SW 1271 (cell line): ENCODE data around the gene TCF7L2.

Experiments used
- DNase-seq, 2 experiments: peaks; one replicate each; lab custom pipeline; 2025; lab: John Stamatoyannopoulos, UW

TCF7L2 gene

DNA sequence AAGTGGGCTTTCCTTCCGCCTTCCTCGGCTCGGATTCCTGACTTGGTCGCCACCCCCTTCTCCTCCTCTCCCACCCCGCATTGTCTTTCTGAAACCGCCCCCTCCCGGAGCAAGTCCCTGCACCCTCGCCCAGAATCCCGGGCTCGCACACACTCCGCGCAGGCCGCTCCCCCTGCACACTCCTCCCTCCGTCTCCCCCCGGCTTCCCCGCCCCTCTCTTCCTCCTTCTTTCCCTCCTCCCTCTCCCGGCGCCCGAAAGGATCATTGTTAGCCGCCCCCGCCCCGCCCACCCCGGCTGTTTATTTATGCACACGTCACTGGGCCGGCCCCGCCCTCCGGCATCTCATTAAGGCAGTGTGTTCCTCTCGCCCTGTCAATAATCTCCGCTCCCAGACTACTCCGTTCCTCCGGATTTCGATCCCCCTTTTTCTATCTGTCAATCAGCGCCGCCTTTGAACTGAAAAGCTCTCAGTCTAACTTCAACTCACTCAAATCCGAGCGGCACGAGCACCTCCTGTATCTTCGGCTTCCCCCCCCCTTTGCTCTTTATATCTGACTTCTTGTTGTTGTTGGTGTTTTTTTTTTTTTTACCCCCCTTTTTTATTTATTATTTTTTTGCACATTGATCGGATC lies at the start of gene TCF7L2:
TCF7L2 (plus strand) TSS at position 373 of the 633 bp plus-strand sequence. CDS start 510 bp downstream, outside the sequence.
- peak; percentile 64 to 93 for DNase-seq

DNA sequence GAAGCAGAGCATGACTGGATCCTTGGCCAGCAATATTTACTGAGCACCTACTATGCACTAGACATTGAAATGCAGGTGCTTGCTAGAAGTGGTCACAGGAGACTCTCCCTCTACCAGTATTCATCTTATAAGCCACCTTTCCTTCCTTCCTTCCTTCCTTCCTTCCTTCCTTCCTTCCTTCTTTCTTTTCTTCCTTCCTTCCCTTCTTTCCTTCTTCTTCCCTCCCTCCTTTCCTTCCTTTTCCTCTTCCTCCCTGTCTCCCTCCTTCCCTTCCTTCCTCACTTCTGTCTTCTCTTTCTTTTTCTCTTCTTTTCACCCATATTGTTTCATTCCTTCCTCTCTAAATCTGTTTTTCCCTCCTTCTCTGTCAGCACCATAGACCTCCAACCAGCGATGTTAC lies 47.3 kb upstream of the TCF7L2 start:
- DNase-seq, result no peak

DNA sequence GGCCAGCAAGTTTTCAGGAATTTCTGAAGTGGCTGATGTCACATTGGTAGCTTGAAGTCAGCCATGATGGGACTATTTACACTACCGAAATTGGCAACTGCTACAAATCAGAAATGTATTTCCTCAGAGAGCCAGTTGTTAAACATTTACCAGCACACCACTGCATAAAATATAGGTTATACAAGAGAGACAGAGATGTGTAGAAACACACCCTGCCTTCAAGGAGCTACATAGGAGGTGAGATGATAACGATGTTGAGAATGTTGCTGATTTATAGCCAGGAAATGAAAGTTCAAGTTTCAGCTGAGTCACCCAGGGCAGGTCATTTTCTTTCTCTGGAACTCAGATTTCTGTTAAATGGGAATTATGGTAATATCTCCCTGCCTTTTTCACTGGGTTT lies 46.0 kb upstream of the TCF7L2 start:
- DNase-seq, result peak in 1 of 2 experiments; percentile 5

DNA sequence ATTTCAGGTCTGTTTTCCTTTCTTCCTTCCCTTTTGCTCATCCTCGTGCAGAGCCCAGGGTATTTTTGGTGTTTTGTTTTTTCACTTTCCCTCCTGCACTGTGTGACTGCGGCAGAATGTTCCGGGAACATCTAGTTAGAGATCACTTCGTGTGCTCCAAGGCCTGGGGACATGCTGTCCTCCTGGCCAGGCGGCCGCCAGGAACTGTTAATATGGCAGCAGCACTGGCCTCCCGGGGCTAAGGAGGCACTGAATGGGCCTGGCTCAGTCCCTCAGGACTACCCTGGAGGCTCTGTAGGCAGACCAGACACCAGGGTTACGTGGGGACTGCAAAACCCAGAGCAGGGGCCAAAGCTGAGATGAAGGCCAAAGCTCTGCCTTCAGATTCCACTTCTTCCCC lies 43.1 kb upstream of the TCF7L2 start:
- DNase-seq, result no peak

DNA sequence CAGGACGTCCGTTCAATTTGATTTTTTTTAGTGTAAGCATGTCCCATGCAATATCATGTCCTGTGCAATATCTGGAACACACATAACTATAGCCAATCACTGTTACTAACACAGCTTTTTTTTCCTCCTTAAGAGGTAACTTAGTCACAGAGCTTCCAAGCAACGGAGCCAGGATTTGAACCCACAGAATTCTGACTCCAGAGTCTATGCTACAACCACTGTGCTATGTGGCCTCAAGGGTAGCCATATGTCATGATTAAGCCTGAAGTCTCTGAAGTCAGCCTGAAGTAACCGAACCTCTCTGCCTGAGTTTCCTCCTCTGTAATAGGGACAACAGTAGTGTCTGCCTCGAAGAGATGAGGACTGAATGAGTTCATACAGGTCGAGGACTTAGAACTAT lies 42.2 kb upstream of the TCF7L2 start:
- no peak for DNase-seq

DNA sequence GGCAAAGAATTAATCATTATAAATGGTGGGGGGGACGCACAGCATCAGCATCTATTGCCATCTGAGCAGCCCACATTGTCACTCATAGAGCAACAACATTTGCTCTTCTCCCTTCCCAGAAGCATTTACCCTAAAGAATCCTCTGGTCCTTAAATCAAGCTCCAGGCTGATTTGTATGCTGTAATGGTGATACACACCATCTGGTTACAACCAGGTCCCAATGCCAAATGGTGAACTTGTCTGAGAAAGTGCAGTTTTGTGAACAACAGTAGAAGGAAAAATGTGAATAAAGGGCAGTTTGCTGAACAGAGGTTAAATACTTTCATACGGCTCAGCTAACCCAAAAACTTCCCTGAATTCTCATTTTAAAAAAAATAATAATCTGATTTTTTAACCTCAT lies 38.8 kb upstream of the TCF7L2 start:
- DNase-seq, result no peak

DNA sequence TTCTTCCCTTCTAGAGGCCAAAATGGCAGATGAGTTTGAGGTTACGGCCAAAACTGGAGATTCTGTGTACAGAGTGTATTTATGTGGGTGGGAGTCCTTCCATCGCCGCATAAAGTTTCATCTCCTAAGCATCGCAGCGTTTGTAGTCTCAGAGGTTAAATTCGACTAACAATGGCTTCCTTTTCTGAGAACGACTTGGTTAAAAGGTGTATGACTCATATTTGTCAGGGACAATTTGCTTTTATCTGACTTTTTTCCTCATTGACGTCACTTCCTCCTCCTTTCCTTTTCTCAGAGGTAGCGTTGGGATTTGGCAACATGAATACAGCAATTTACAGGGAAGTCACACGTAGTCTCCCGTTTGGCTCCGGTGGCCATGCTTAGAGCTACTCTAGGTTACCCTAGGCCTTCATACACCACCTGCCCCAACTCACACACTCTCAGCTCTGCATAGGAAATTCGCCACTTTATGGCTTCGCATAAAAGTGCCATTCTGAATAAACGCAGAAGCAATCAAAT lies 37.6 kb upstream of the TCF7L2 start:
- no peak for DNase-seq

DNA sequence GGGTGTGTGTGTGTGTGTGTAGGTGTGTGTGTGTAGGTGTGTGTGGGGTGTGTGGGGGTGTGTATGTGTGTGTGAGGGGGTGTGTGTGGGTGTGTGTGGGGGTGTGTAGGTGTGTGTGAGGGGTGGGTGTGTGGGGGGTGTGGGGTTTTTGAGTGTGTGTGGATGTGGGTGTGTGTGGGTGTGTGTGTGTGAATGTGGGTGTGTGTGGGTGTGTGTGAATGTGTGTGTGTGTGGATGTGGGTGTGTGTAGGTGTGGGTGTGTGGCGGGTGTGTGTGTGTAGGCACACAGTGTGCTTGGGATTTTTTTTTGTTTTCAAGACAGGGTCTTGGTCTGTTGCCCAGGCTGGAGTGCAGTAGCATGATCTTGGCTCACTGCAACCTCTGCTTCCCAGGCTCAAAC lies 36.8 kb upstream of the TCF7L2 start:
- DNase-seq, result no peak

DNA sequence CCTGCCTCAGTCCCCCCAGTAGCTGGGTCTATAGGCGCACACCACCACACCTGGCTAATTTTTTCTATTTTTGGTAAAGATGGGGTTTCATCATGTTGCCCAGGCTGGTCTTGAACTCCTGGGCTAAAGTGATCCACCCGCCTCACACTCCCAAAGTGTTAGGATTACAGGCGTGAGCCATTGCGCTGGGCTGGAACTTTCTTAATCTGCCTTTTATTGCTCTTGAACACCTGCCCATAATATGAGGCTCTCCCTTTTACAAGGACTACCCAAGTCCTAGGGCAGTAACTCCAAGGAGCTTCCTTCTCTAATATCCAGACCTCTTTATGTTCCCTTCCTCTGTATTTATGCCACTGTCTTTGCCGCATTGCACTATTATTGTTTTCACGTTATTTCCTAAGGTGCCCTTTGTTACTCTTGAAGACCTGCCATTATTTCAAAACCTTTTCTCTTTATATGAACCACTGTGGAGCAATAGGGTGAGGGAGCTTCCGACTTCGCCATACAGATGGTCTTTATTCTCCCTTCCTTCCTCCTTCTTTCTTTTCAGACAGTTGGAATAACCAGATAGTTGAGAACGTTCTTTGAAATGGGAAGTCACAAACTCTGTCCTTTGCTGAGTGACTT lies 36.3 kb upstream of the TCF7L2 start:
- no peak for DNase-seq

DNA sequence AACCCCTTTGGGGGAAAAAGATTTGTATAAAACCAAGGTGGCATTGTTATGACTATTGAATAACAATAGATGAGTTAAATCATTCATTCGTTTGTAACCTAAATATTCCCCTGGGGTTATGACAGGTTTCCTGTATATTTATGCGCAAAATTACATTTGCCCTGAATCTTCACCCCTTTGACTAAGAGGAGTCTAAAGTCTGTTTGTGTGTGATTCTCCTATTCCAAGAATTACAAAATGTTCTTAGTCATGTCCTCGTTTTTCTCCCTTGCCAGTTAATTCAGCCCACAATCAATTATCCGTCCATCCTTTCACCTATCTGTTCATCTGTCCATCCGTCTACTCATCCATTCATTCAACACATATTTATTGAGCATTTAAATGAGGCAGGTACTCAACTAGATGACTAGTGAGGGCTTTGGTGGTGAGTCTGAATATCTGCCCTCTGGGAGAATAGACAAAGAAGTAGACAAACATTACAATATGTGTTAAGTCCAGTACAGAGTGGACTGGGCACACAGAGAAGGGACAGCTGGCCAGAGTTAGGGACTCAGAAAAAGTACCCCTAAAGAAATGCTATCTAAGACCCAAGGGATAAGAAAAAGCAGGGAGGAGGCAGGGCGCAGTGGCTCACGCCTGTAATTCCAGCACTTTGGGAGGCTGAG lies 35.6 kb upstream of the TCF7L2 start:
- no peak for DNase-seq

DNA sequence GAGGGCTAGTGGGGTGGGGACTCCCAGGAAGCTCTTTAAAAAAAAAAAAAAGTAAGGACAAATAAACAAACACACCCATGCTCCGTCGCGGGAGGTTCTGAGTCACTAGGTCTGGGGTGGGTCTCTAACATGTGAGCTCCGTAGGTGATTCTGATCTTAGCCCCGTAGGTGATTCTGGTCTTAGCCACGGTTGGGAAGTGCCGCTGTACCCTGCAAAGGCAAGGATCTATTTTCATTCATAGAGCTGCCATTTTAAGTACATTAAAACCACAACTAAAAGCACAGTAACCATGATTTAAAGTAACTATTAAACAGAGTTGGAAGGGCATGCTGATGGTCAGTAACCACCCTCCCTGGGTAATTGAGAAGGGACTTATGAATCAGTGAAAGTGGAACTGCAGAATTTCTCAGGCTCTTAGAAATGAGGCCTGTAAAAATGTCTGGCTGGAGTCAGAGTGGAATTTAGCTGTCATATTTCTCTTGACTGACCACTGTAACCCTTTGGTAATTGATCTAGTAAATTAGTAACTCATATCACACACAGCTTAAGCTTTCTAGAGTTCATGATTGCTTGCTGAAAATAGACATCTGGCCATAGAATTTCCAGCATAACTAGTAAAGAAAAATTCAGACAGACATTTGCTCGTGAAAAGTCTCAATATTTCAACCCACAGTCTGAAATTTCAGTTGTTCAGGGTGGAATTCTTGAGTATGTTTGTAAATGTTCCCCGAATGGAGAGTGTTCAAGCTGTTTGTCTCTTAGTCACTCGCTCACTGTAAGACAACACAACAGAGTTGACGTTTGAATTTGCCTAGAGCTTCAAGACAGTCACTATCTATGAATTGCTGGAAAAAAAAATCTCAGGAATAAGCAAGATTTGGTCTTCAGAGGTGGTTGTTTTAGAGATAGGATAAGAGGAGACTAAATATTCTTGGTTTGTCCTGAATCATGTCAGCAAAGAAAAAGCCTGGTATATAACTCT lies 34.2 kb upstream of the TCF7L2 start:
- DNase-seq, result no peak

DNA sequence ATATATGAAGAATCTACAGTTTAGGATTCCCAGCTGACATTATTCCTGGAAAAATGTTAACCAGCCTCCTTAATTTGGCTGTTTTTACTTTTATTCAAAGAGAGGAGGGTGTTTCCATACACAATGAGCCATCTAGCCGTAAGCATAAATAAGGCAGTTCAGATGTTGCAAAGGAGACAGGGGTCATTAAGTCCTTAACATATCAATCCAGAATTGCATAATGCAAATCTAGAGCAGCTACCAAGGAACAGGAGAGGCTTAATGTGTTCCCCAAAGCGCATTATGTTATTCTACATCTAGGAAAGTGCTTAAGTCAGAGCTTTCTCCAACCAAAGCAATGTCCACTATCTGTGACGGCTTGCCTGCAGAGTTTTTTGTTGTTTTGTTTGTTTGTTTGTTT lies 32.4 kb upstream of the TCF7L2 start:
- no peak for DNase-seq

DNA sequence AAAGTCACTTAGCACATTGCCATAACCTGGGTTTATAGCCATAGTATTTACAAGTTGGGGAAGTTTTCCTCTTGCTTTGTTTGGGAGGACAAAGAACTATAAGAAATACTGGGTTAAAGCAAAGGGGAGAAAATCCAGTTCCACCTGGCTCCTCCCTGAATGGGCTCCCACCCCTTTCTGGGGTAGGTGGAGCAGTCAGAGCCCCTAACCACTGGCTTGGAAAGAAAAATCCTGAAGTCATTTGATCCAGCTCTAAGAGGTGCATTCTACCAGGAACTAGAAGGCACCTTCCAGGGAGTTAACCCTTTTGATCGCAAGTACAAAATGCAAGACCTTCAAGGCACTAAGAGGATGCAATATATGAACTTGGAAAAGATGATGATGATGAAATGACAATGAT lies 31.3 kb upstream of the TCF7L2 start:
- no peak for DNase-seq

DNA sequence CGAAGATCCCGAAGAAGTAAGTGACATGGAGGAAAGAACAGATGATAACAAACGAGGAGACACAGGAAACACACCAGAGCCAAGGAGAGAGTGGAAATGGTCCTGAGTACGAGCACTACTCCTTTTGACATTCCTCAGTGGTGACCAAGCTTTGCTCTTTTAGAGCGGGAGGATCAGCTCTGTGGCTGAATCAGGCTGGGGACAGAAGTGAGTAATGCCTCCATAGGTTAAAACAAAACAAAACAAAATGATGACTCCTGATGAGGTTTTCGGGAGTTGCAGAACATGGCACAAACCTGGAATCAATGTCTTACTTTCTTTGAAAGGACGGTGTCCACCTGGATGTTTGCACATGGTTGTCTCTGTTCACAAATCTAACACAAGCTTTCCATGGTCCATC lies 30.3 kb upstream of the TCF7L2 start:
- peak in 1 of 2 experiments; percentile 33 for DNase-seq

DNA sequence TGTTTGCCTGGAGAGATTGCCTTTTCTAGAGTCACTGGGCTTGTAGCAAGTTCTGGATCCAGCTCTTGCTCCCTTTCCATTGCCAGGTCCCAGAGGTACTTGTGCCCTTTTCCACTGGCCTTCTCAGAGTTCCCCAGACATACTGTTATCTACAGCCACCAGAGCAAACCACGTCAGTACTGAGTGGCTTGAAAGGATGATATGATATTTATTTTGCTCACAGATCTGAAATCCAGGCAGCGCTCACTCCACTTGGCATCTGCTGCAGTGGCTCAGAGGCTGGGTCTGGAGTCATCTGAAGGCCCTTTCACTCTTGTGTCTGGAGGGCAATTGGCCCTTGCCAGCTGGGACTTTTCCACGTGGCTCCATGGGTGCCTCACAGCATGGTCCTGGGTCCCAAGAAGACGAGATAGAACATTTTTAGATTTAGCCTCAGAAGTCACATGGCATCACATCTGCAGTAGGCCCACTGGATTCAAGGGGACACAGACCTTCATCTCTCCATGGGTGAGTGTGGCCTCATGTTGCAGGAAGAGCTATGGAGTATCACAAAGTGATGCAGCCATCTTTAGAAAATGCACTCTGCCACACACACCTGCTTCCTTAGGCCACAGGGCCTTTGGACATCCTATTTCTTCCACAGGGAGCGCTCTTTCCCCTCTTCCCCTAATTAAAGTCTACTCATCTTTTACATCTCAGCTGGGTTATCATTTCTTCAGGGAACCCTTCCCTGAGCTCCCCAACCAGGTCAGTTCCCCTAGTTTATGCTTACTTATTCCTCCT lies 22.9 kb upstream of the TCF7L2 start:
- DNase-seq, result no peak

DNA sequence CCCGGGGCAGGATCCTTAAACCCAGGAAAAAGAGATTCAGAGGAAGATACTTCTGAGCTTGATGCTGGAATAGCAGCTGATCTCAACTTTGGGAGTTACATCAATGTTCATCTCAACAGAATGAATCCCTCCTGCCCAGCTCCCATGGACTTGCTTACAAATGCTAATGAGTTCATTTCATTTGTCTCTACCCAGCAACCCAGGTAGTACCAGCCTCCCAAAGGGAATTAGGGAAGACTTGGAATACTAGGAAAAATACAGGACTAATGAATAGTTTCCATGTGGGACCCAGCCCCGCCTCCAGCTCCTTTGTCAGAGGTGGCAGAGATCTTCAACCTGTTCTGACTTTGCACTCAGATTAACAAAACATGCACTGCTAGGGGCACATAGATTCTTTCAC lies 22.1 kb upstream of the TCF7L2 start:
- no peak for DNase-seq

DNA sequence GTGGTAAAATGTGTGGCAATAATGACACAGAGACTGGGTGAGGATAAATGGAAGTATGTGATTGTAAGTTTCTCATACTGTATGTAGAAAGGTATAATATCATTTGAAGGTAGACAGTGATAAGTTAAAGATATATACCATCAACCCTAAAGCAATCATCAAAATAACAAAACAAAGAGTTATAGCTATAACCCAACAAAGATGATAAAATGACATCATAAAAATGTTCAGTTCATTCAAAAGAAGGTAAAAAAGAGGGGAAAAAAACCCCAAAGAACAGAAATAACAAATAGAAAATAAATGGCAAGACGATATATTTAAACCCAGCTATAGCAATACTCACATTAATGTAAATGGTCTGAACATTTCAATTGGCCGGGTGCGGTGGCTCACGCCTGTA lies 17.4 kb upstream of the TCF7L2 start:
- DNase-seq, result no peak

DNA sequence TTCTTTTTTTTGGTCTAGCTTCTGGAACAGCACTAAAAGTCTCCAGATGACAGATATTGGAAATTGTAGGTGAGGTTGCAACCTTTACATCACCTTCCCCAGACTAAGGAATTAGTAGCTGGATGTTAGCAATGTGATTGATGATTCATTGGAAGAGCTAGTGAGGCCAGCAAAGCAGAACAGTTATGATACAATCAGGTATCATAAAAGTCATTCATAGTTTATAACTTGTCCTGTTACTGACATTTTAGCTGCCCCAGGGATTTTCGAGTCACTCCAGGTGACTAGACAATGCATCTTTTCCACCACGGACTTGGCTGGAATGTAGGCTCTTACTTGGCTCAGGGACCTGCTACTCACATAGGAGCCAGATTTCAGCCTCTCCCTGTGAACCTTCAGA lies 15.9 kb upstream of the TCF7L2 start:
- no peak for DNase-seq

DNA sequence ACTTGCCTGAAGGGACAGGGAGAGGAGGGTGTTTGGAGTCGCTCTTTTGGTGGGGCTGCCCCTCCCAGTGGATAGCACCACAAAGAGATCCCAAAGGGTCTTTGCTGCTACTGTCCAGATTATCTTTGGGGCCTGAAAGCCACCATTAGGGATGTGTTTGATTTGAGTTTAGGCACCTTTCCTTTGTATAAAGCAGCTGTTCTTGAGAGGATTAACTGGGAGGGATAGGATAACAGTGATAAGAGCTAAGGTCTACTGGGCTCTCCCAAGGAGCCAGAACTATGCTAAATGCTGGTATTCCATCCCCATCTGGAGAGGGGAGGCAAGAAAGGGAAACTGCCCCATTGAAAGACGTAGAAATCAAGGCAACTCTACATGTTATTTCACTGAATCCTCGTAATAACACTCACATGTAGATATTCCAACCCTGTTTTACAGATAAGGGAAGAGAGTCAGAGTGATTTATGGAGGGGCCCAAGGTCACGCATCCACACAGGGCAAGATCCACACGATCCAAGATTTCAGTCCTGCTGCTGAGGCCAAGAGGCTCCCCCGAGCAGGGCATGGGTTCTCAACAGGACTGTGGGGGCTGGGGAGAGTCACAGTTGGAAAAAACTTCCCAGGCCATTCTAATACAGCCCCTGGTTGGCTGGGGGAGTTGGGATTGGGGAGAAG lies 11.1 kb upstream of the TCF7L2 start:
- no peak for DNase-seq

DNA sequence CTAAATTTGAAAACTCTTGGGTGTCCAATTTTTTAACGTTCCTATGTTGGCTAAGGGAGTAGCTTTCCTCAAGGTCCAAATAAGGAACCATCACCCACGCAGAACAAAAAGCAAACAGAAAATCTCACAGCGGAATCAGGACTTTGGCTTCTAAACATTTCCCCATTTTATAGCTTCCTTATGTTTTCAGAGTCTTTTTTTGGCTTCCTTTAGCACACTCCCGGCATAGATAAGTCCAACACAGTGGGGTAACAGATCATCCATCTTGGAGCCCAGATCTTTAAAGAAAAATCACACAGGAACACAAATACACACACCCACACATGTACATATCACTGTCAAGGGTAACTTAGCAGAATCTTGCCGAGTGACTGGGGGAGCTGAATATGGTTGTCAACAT lies 4.2 kb upstream of the TCF7L2 start:
- DNase-seq, result no peak

DNA sequence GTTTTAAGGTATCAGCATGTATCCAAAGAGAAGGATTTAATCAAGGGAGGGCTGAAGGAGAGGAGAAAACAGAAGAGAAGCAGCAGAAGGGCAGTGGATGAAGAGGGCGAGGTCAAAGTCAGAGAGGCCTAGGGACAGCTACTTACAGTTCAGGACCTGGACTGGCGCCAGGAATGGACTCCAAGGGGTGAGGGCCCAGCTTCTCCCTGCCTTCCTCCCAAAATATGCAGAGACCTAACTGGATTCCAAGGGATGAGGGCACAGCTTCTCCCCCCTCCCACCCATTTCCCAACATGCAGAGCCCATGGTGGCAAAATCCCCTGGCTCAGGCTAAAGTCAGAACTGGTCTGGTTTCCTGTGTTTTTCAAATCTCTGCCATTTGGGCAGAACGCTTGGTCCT lies 3.4 kb upstream of the TCF7L2 start:
- no peak for DNase-seq
